ENCODE results near the gene ITGA2B.

ITGA2B gene

DNA sequence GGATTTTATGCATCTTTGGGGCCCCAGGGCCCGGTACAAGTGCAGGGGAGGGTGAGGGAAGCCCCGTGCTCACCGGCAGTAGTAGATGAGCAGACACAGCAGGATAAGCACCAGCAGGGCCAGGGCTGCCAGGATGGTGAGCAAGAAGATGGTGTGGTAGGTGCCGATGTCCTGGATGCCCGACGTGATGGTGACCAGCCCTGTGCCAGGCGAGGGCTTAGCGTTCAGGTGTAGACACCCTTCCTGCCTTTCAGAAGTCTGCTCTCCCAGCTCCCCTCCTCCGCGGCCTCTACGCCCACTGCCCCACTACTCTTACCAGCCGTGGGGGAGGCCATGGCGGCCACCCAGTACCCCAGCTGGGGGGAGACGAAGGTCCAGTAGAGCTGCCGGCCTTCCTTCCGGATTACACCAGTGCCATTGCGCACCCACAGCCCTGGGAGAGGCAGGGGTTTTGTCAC is 33.8 kb downstream of the ITGA2B start:
- Histone ChIP-seq H3K36me3 (ENCODE audit: control insufficient read depth, insufficient read depth, low read length, severe bottlenecking) (peaks cover 23% of the 10 kb centered on the region), H3K4me1 (ENCODE audit: control insufficient read depth, insufficient read depth, low read length) (peaks cover under 1% of the 10 kb centered on the region), H3K9ac (ENCODE audit: low read length) (no peak overlapping the region), H3K9me3 (ENCODE audit: control insufficient read depth, low read length) (no peaks in the 10 kb centered on the region), H3K27me3 (replicated peaks; ENCODE audit: control insufficient read depth, insufficient read depth, low read length) (no peaks in the 10 kb centered on the region), H3K4me3 (ENCODE audit: low read length) (no peak overlapping the region)
- DNase-seq (ENCODE audit: low read depth) = no peak

- H3K4me3 ChIP-seq (ENCODE audit: low read length) = no peak overlapping the region
- no peaks in the 10 kb centered on the region for H3K4me1 ChIP-seq (ENCODE audit: control insufficient read depth, insufficient read depth, low read length)
- no peak for DNase-seq (ENCODE audit: low read depth)
- H3K9ac ChIP-seq (ENCODE audit: low read length) = no peak overlapping the region
- H3K36me3 ChIP-seq (ENCODE audit: control insufficient read depth, insufficient read depth, low read length, severe bottlenecking) = peaks cover 23% of the 10 kb centered on the region
- H3K9me3 ChIP-seq (ENCODE audit: control insufficient read depth, low read length) = no peaks in the 10 kb centered on the region
- no peaks in the 10 kb centered on the region for H3K27me3 ChIP-seq (replicated peaks; ENCODE audit: control insufficient read depth, insufficient read depth, low read length)
Observed at GRCh38 chr17:44354582-44355561, 34.6 kb downstream of the ITGA2B start.

- Histone ChIP-seq H3K27me3 (replicated peaks; ENCODE audit: control insufficient read depth, insufficient read depth, low read length) (no peaks in the 10 kb centered on the region), H3K4me3 (ENCODE audit: low read length) (peak overlapping the region; percentile 41), H3K36me3 (ENCODE audit: control insufficient read depth, insufficient read depth, low read length, severe bottlenecking) (peaks cover 28% of the 10 kb centered on the region), H3K4me1 (ENCODE audit: control insufficient read depth, insufficient read depth, low read length) (no peaks in the 10 kb centered on the region), H3K9ac (ENCODE audit: low read length) (peak overlapping the region; percentile 25), H3K9me3 (ENCODE audit: control insufficient read depth, low read length) (no peaks in the 10 kb centered on the region)
- no peak for DNase-seq (ENCODE audit: low read depth)
Observed at GRCh38 chr17:44353672-44354331, 35.6 kb downstream of the ITGA2B start.

GRCh38 chr17:44352828-44353671 is 36.4 kb downstream of the ITGA2B start:
- H3K9me3 ChIP-seq (ENCODE audit: control insufficient read depth, low read length) = no peaks in the 10 kb centered on the region
- peak overlapping the region; percentile 41 for H3K4me3 ChIP-seq (ENCODE audit: low read length)
- peak overlapping the region; percentile 25 for H3K9ac ChIP-seq (ENCODE audit: low read length)
- no peaks in the 10 kb centered on the region for H3K27me3 ChIP-seq (replicated peaks; ENCODE audit: control insufficient read depth, insufficient read depth, low read length)
- H3K4me1 ChIP-seq (ENCODE audit: control insufficient read depth, insufficient read depth, low read length) = peaks cover 4% of the 10 kb centered on the region
- DNase-seq (ENCODE audit: low read depth) = no peak
- H3K36me3 ChIP-seq (ENCODE audit: control insufficient read depth, insufficient read depth, low read length, severe bottlenecking) = peaks cover 28% of the 10 kb centered on the region

DNA sequence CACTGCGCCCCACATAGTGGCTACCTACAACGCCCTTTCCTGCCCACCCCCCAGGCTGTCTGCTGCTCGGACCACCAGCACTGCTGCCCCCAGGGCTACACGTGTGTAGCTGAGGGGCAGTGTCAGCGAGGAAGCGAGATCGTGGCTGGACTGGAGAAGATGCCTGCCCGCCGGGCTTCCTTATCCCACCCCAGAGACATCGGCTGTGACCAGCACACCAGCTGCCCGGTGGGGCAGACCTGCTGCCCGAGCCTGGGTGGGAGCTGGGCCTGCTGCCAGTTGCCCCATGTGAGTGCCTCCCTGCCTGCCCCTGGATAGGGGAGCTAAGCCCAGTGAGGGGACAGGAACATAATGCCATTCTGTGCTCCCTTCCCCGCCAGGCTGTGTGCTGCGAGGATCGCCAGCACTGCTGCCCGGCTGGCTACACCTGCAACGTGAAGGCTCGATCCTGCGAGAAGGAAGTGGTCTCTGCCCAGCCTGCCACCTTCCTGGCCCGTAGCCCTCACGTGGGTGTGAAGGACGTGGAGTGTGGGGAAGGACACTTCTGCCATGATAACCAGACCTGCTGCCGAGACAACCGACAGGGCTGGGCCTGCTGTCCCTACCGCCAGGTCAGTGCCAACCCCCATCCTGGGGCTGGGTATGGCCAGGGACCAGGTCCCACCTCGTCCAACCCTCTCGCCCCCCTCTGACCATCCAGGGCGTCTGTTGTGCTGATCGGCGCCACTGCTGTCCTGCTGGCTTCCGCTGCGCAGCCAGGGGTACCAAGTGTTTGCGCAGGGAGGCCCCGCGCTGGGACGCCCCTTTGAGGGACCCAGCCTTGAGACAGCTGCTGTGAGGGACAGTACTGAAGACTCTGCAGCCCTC is 37.3 kb downstream of the ITGA2B start:
- Histone ChIP-seq H3K9me3 (ENCODE audit: control insufficient read depth, low read length) (no peaks in the 10 kb centered on the region), H3K27me3 (replicated peaks; ENCODE audit: control insufficient read depth, insufficient read depth, low read length) (no peaks in the 10 kb centered on the region), H3K4me3 (ENCODE audit: low read length) (no peak overlapping the region), H3K4me1 (ENCODE audit: control insufficient read depth, insufficient read depth, low read length) (peaks cover 4% of the 10 kb centered on the region), H3K36me3 (ENCODE audit: control insufficient read depth, insufficient read depth, low read length, severe bottlenecking) (peaks cover 28% of the 10 kb centered on the region), H3K9ac (ENCODE audit: low read length) (no peak overlapping the region)
- DNase-seq (ENCODE audit: low read depth) = no peak

DNA sequence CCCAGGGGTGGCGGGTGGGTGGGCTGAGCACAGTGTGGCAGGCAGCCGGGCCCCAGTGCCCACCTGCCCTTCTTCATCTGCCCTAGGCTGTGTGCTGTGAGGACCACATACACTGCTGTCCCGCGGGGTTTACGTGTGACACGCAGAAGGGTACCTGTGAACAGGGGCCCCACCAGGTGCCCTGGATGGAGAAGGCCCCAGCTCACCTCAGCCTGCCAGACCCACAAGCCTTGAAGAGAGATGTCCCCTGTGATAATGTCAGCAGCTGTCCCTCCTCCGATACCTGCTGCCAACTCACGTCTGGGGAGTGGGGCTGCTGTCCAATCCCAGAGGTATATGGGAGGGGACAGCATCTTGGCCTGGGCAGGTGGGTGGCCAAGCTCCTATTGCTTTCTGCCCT is 38.0 kb downstream of the ITGA2B start:
- peaks cover 4% of the 10 kb centered on the region for H3K4me1 ChIP-seq (ENCODE audit: control insufficient read depth, insufficient read depth, low read length)
- no peak for DNase-seq (ENCODE audit: low read depth)
- no peak overlapping the region for H3K4me3 ChIP-seq (ENCODE audit: low read length)
- H3K9ac ChIP-seq (ENCODE audit: low read length) = no peak overlapping the region
- no peaks in the 10 kb centered on the region for H3K27me3 ChIP-seq (replicated peaks; ENCODE audit: control insufficient read depth, insufficient read depth, low read length)
- H3K36me3 ChIP-seq (ENCODE audit: control insufficient read depth, insufficient read depth, low read length, severe bottlenecking) = peaks cover 28% of the 10 kb centered on the region
- H3K9me3 ChIP-seq (ENCODE audit: control insufficient read depth, low read length) = no peaks in the 10 kb centered on the region

- peaks cover 28% of the 10 kb centered on the region for H3K36me3 ChIP-seq (ENCODE audit: control insufficient read depth, insufficient read depth, low read length, severe bottlenecking)
- peaks cover 4% of the 10 kb centered on the region for H3K4me1 ChIP-seq (ENCODE audit: control insufficient read depth, insufficient read depth, low read length)
- H3K9ac ChIP-seq (ENCODE audit: low read length) = no peak overlapping the region
Observed at GRCh38 chr17:44350733-44351226, 38.7 kb downstream of the ITGA2B start.

GRCh38 chr17:44349553-44350070 is 39.8 kb downstream of the ITGA2B start:
- no peak overlapping the region for H3K4me3 ChIP-seq (ENCODE audit: low read length)
- peaks cover 28% of the 10 kb centered on the region for H3K36me3 ChIP-seq (ENCODE audit: control insufficient read depth, insufficient read depth, low read length, severe bottlenecking)
- no peaks in the 10 kb centered on the region for H3K27me3 ChIP-seq (replicated peaks; ENCODE audit: control insufficient read depth, insufficient read depth, low read length)
- no peak overlapping the region for H3K9ac ChIP-seq (ENCODE audit: low read length)
- no peaks in the 10 kb centered on the region for H3K9me3 ChIP-seq (ENCODE audit: control insufficient read depth, low read length)
- DNase-seq (ENCODE audit: low read depth) = no peak
- H3K4me1 ChIP-seq (ENCODE audit: control insufficient read depth, insufficient read depth, low read length) = peaks cover 4% of the 10 kb centered on the region

More at GRCh38 chr17:44350733-44351226, 38.7 kb downstream of the ITGA2B start:
- Histone ChIP-seq H3K4me3 (ENCODE audit: low read length) (no peak overlapping the region), H3K27me3 (replicated peaks; ENCODE audit: control insufficient read depth, insufficient read depth, low read length) (no peaks in the 10 kb centered on the region), H3K9me3 (ENCODE audit: control insufficient read depth, low read length) (no peaks in the 10 kb centered on the region)
- DNase-seq (ENCODE audit: low read depth) = peak; percentile 73

GRCh38 chr17:44348988-44349364 is 40.5 kb downstream of the ITGA2B start:
- H3K9ac ChIP-seq (ENCODE audit: low read length) = no peak overlapping the region
- H3K4me1 ChIP-seq (ENCODE audit: control insufficient read depth, insufficient read depth, low read length) = peaks cover 7% of the 10 kb centered on the region
- H3K4me3 ChIP-seq (ENCODE audit: low read length) = no peak overlapping the region
- no peak for DNase-seq (ENCODE audit: low read depth)
- peaks cover 28% of the 10 kb centered on the region for H3K36me3 ChIP-seq (ENCODE audit: control insufficient read depth, insufficient read depth, low read length, severe bottlenecking)
- H3K27me3 ChIP-seq (replicated peaks; ENCODE audit: control insufficient read depth, insufficient read depth, low read length) = no peaks in the 10 kb centered on the region
- H3K9me3 ChIP-seq (ENCODE audit: control insufficient read depth, low read length) = no peaks in the 10 kb centered on the region

All from adipocyte (in vitro differentiated cells).